OCI-LY1 (cell line): ENCODE measurements around the gene PARG.
"Not testable (repeated sequence)": the region's sequence is repeated elsewhere in the genome, so short reads cannot be mapped to it uniquely, and the experiment has no call there.

Experiments used
- H2AFZ ChIP-seq: fragments of 200-600 bp; sonication (generic), shearing (Covaris generic); 2 replicates; pipeline ENCODE4 v1.6.0; 2014; ENCODE audit warnings: antibody characterized with exemption, mild to moderate bottlenecking, low read length
- H3F3A ChIP-seq: fragments of 200-600 bp; sonication (generic), shearing (Covaris generic); 2 replicates; pipeline ENCODE4 v1.6.0; 2014; ENCODE audit warnings: mild to moderate bottlenecking, antibody characterized with exemption, low read length, moderate library complexity; ENCODE audit not compliant: insufficient read depth
- H3K27ac ChIP-seq: fragments of 200-600 bp; sonication (generic); 2 replicates; pipeline ENCODE4 v1.5.1; 2014; ENCODE audit warnings: low read length, mixed run types, mild to moderate bottlenecking, low read depth; ENCODE audit not compliant: poor library complexity, severe bottlenecking
- H3K27me3 ChIP-seq: fragments of 200-600 bp; sonication (generic); 2 replicates; pipeline ENCODE4 v1.6.0; 2014; ENCODE audit warnings: antibody characterized with exemption, mild to moderate bottlenecking, low read length, moderate library complexity; ENCODE audit not compliant: insufficient read depth
- H3K36me3 ChIP-seq: fragments of 200-600 bp; sonication (generic); 2 replicates; pipeline ENCODE4 v1.6.1; 2014; ENCODE audit warnings: mild to moderate bottlenecking, antibody characterized with exemption, low read length, moderate library complexity, mixed read lengths; ENCODE audit not compliant: insufficient read depth
- H3K4me1 ChIP-seq: fragments of 200-600 bp; sonication (generic); 2 replicates; pipeline ENCODE4 v1.5.1; 2014; ENCODE audit warnings: mild to moderate bottlenecking, low read length, moderate library complexity; ENCODE audit not compliant: insufficient read depth, severe bottlenecking
- H3K4me2 ChIP-seq: fragments of 200-600 bp; sonication (generic), shearing (Covaris generic); 2 replicates; pipeline ENCODE4 v1.6.1; 2014; ENCODE audit warnings: low read length
- H3K4me3 ChIP-seq: fragments of 200-600 bp; sonication (generic); 2 replicates; pipeline ENCODE4 v1.5.1; 2014; ENCODE audit warnings: low read length, low read depth, mild to moderate bottlenecking, mixed read lengths; ENCODE audit not compliant: poor library complexity, severe bottlenecking
- H3K79me2 ChIP-seq: fragments of 200-600 bp; shearing (Covaris generic); 2 replicates; pipeline ENCODE4 v1.6.1; 2016; ENCODE audit warnings: mixed run types, low read length, mixed read lengths; ENCODE audit not compliant: insufficient read depth
- H3K9ac ChIP-seq: fragments of 200-600 bp; sonication (generic), shearing (Covaris generic); 2 replicates; pipeline ENCODE4 v1.6.1; 2014; ENCODE audit warnings: mild to moderate bottlenecking, low read length, mixed read lengths
- H3K9me2 ChIP-seq: fragments of 200-600 bp; sonication (generic), shearing (Covaris generic); 2 replicates; pipeline ENCODE4 v1.6.1; 2014; ENCODE audit warnings: low read depth, mild to moderate bottlenecking, low read length, mixed read lengths
- H3K9me3 ChIP-seq: fragments of 200-600 bp; shearing (Covaris generic); 2 replicates; pipeline ENCODE4 v1.6.1; 2014; ENCODE audit warnings: low read length, mixed read lengths
- H4K20me1 ChIP-seq: fragments of 200-600 bp; sonication (generic), shearing (Covaris generic); 2 replicates; pipeline ENCODE4 v1.6.0; 2016; ENCODE audit warnings: mild to moderate bottlenecking, low read length; ENCODE audit not compliant: insufficient read depth

The PARG gene

DNA sequence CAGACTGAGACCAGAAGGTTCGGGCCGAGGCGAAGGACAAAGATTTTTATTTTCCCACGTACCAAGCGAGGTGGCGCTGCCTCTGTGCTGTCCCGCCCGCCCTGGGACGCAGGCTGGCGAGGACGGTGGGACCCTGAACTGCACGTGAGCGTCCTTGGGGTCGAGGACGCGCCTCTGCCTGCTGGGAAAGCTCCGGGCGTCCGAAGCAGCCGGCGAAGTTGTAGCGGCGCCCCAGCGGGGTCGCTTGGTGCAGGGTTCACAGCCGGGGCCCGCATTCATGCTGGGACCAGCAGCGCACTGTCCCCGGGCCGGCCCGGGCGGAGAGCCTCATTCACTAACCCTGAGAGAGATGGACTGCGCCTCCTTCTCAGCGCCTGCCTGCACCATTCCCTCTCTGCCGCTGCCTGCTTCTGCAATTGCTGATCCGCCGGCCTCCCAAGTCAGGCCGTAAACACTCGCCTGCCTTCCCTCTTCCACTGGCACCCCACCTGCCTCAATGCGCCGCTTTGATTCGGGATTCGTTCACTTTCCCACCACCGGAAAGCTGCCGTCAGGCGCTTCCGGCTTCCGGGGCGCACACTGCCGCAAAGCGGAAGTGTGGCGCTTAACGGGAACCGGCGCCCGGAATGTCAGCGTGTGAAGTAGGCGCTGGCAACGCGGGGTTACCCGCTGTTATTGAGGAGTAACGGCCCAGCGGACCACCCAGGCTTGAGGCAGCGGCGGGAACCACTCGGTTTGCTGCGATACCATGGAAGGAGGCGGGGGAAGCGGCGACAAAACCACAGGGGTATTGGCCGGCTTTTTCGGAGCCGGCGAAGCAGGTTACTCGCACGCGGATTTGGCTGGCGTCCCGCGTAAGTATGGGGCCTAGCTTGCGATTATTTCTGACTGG, at the start of gene PARG, which contains the start of gene TIMM23B:
Gene PARG (minus strand): TSS at position 581 of the 892 bp plus-strand sequence. CDS start 302 bp downstream, at position 279.
Gene TIMM23B (plus strand): TSS at position 607 of the 892 bp plus-strand sequence. CDS start 142 bp downstream, at position 749.
- H2AFZ ChIP-seq, H3K9me3 ChIP-seq, H3K9me2 ChIP-seq, H3K27me3 ChIP-seq, H3K36me3 ChIP-seq, H4K20me1 ChIP-seq, H3F3A ChIP-seq: not testable (repeated sequence)
- Histone ChIP-seq H3K9ac (peak within 1 kb of the TSS; percentile 97), H3K27ac (peak within 1 kb of the TSS; percentile 48), H3K79me2 (peaks cover 42% of the 10 kb centered on the region), H3K4me3 (peak within 1 kb of the TSS; percentile 92), H3K4me2 (peak within 1 kb of the TSS; percentile 96), H3K4me1 (peaks cover 21% of the 10 kb centered on the region)

DNA sequence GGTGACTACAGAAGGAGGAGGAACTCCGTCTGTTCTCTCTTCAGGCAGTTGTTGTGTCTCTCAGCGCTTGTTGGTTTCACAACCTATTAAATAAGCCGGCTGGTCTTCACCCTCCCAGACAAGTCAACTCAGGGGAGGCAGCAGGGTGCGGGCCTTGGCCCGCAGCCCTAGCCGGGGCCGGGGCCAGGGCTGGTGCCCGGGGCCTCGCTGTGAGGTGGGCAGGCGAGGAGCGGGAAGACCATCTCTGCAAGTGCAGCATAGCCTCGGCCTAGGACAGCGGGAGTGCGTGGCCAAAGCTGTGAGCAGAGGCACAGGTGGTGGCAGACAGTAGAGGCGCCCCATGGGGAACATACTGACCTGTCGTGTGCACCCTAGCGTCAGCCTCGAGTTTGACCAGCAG, 46.5 kb upstream of the PARG start, which contains the start of gene AGAP6:
Gene AGAP6 (plus strand): TSS at position 31 of the 400 bp plus-strand sequence. CDS start 310 bp downstream, at position 341.
- H3K4me2 ChIP-seq, H3K36me3 ChIP-seq, H3K4me3 ChIP-seq, H3K4me1 ChIP-seq, H3K79me2 ChIP-seq, H3K27me3 ChIP-seq, H3K27ac ChIP-seq, H2AFZ ChIP-seq, H3K9ac ChIP-seq, H3K9me2 ChIP-seq, H3K9me3 ChIP-seq, H4K20me1 ChIP-seq, H3F3A ChIP-seq: not testable (repeated sequence)

GRCh38 chr10:49987207-49987606, 45.4 kb upstream of the PARG start:
- not testable (repeated sequence) for H2AFZ ChIP-seq, H3F3A ChIP-seq, H3K36me3 ChIP-seq, H4K20me1 ChIP-seq, H3K27ac ChIP-seq, H3K4me2 ChIP-seq, H3K27me3 ChIP-seq, H3K9me3 ChIP-seq, H3K79me2 ChIP-seq, H3K9ac ChIP-seq, H3K4me3 ChIP-seq, H3K4me1 ChIP-seq, H3K9me2 ChIP-seq

GRCh38 chr10:49977756-49978155, 35.9 kb upstream of the PARG start:
- not testable (repeated sequence) for H3K36me3 ChIP-seq, H3F3A ChIP-seq, H3K9me3 ChIP-seq, H3K27me3 ChIP-seq, H3K4me1 ChIP-seq, H3K9me2 ChIP-seq, H2AFZ ChIP-seq, H3K9ac ChIP-seq, H3K4me2 ChIP-seq, H4K20me1 ChIP-seq, H3K27ac ChIP-seq, H3K4me3 ChIP-seq, H3K79me2 ChIP-seq

- not testable (repeated sequence) for H3K9me2 ChIP-seq, H3K4me2 ChIP-seq, H3K79me2 ChIP-seq, H3K9me3 ChIP-seq, H3K27ac ChIP-seq, H3K9ac ChIP-seq, H3K27me3 ChIP-seq, H4K20me1 ChIP-seq, H3K4me3 ChIP-seq, H2AFZ ChIP-seq, H3K36me3 ChIP-seq, H3K4me1 ChIP-seq, H3F3A ChIP-seq
Observed at GRCh38 chr10:49972094-49972493, 30.3 kb upstream of the PARG start.

- not testable (repeated sequence) for H3K4me3 ChIP-seq, H3K27me3 ChIP-seq, H3K79me2 ChIP-seq, H3K36me3 ChIP-seq, H4K20me1 ChIP-seq, H3K9me3 ChIP-seq, H3F3A ChIP-seq, H2AFZ ChIP-seq, H3K9ac ChIP-seq, H3K27ac ChIP-seq, H3K4me1 ChIP-seq, H3K4me2 ChIP-seq, H3K9me2 ChIP-seq
Observed at GRCh38 chr10:49971466-49971865, 29.6 kb upstream of the PARG start.

DNA sequence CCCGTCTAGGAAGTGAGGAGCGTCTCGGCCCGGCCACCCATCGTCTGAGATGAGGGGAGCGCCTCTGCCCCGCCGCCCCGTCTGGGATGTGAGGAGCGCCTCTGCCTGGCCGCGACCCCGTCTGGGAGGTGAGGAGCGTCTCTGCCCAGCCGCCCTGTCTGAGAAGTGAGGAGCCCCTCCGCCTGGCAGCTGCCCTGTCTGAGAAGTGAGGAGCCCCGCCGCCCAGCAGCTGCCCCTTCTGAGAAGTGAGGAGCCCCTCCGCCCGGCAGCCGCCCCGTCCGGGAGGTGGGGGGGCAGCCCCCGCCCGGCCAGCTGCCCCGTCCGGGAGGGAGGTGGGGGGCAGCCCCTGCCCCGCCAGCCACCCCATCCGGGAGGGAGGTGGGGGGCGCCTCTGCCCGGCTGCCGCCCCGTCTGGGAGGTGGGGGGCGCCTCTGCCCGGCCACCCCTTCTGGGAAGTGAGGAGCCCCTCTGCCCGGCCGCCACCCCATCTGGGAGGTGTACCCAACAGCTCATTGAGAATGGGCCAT, 28.6 kb upstream of the PARG start:
- not testable (repeated sequence) for H3K27ac ChIP-seq, H3K9me2 ChIP-seq, H4K20me1 ChIP-seq, H3K4me3 ChIP-seq, H2AFZ ChIP-seq, H3K4me1 ChIP-seq, H3F3A ChIP-seq, H3K9ac ChIP-seq, H3K36me3 ChIP-seq, H3K27me3 ChIP-seq, H3K4me2 ChIP-seq, H3K79me2 ChIP-seq, H3K9me3 ChIP-seq
